ENCODE measurements around the gene LSAMP.
"Not testable (repeated sequence)": the region's sequence is repeated elsewhere in the genome, so short reads cannot be mapped to it uniquely, and the experiment has no call there.

Gene LSAMP

GRCh38 chr3:115861166-115861733 lies 584.0 kb downstream of the LSAMP start:
- DNase-seq, result no peak

- no peak for DNase-seq
Measured at GRCh38 chr3:115860766-115861165, 584.5 kb downstream of the LSAMP start.

GRCh38 chr3:115859002-115859807 lies 586.1 kb downstream of the LSAMP start:
- no peak for DNase-seq

- no peak for DNase-seq
Measured at GRCh38 chr3:115857518-115858136, 587.7 kb downstream of the LSAMP start.

GRCh38 chr3:115855911-115856310 lies 589.4 kb downstream of the LSAMP start:
- DNase-seq, result no peak

GRCh38 chr3:115853104-115853503 lies 592.2 kb downstream of the LSAMP start:
- DNase-seq, result no peak

GRCh38 chr3:115852278-115852677 lies 593.0 kb downstream of the LSAMP start:
- no peak for DNase-seq

- no peak for DNase-seq
Measured at GRCh38 chr3:115851571-115851970, 593.7 kb downstream of the LSAMP start.

GRCh38 chr3:115848641-115849040 lies 596.6 kb downstream of the LSAMP start:
- DNase-seq, result no peak

GRCh38 chr3:115845986-115846385 lies 599.3 kb downstream of the LSAMP start:
- DNase-seq, result no peak

GRCh38 chr3:115844729-115845128 lies 600.6 kb downstream of the LSAMP start:
- DNase-seq, result not testable (repeated sequence)

- no peak for DNase-seq
Measured at GRCh38 chr3:115843206-115843605, 602.1 kb downstream of the LSAMP start.

GRCh38 chr3:115839246-115839645 lies 606.0 kb downstream of the LSAMP start:
- no peak for DNase-seq

GRCh38 chr3:115838786-115839185 lies 606.5 kb downstream of the LSAMP start:
- no peak for DNase-seq

- DNase-seq, result no peak
Measured at GRCh38 chr3:115836944-115837343, 608.3 kb downstream of the LSAMP start.

GRCh38 chr3:115835946-115836345 lies 609.3 kb downstream of the LSAMP start:
- DNase-seq, result no peak

GRCh38 chr3:115834068-115834467 lies 611.2 kb downstream of the LSAMP start:
- DNase-seq, result no peak

GRCh38 chr3:115833074-115833473 lies 612.2 kb downstream of the LSAMP start:
- DNase-seq, result no peak

- no peak for DNase-seq
Measured at GRCh38 chr3:115832265-115832664, 613.0 kb downstream of the LSAMP start.

GRCh38 chr3:115831864-115832263 lies 613.4 kb downstream of the LSAMP start:
- no peak for DNase-seq

- DNase-seq, result no peak
Measured at GRCh38 chr3:115830764-115831395, 614.4 kb downstream of the LSAMP start.

- DNase-seq, result no peak
Measured at GRCh38 chr3:115828401-115828800, 616.9 kb downstream of the LSAMP start.

- no peak for DNase-seq
Measured at GRCh38 chr3:115827495-115827894, 617.8 kb downstream of the LSAMP start.

GRCh38 chr3:115825046-115825445 lies 620.2 kb downstream of the LSAMP start:
- DNase-seq, result no peak

Measured in amniotic stem cell (primary cell).